ENCODE measurements around the gene STK10. TPM values are rescaled to one million over a fixed set of nuclear protein-coding genes. Genes with fewer than 3 reads are reported as not detected.
"Not testable (repeated sequence)": the region's sequence is repeated elsewhere in the genome, so short reads cannot be mapped to it uniquely, and the experiment has no call there.

The STK10 gene
- total RNA-seq: 10 to 100 TPM; 91.2 to 92.1 TPM

DNA sequence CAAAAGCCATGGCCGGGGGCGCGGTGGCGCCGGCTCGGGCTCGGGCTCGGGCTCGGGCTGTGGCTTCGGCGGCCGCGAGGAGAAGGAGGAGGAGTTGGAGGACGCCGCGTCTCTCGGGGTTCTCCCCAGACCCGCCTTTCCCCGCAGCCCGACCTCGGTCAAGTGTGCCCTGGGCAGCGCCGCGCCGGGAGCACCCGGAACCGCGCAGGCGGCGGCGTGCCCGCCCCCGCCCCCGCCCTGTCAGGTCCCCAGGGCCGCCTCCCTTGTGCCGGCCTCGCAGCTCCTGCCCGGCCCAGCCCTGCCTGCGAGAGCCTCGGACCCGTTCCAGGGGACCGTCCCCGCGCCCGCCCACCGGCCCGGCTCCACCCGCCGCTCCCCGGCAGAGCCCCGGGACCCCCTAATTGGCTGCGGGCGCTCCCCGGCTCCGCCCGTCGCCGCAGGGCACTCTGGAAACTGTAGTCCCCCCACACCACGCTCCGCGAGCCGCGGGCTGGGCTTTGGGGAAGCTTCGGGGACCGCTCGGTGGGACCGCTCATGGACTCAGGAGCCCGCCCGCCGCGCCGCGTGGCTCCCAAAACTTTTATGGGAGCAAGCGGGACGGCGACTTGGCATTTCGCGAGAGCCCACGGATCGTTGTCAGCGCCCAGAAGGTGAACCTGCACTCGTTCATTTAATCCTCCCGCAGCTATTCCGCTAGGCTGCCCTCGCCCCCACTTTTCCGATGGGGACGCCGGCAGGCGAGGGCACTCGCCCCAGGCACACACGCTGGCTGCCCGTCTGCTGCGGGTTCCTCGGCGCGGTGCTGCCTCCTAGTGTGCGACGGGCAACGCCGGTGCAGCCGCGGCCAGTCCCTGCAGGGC is at the start of gene STK10:
STK10 (minus strand) TSS at position 192 of the 860 bp plus-strand sequence; CDS start at position 10, 182 bp downstream.
- ChIA-PET POLR2A (interaction anchor here (0.6 to 3.6 kb wide), 4 partner anchors 14 to 95 kb away, joined by 3 to 50 read pairs (median 6); partner anchors contain the start of gene UBTD2), CTCF (interaction anchor here (0.7 to 5.9 kb wide), 24 partner anchors 9 to 276 kb away, joined by 3 to 56 read pairs (median 5); no protein-coding TSS in a partner anchor)

DNA sequence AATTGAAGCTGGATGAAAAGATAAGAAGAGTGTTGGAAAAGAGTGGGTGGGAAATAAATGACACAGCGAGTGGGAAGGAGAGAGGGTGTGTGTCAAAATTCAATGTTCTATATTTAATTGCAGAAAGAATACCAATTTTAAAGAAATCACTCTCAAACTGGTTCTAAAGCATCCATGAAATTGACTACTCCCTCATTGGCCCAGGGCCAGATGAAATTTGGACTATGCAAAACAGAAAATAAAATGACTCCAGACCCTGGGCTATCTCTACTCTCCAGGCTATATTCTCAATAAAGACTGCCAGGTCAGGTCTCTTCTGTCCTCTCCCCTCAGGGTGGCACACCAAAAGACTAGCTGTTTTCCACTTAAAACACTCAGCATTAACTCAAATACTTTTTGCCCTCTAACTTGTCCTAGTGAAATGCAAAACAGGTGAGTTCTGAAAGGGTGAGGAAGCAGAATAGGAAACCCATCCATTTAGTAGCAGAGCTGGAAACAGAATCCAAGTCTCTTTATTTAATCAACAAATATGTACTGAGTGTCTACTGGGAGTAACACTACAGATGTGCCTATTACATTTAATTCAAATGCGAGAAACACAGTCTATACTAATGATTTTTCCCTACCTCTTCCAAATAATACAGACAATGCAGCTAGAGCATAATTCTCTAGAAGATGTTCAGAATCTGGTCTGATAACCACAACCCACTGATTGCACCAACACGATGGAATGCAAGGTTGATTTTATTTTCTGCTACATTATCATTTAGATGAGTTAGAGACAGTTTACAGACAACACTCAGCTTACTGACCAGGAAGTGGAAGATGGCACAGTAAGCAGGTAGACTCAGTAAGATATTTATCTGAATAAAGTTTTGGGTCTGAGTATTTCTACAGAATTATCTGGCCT is 48.1 kb upstream of the STK10 start:
- POLR2A ChIA-PET: no interaction called here
- CTCF ChIA-PET: interaction anchor here (0.7 kb wide), 1 partner anchor 200 kb away, joined by 3 read pairs; no protein-coding TSS in a partner anchor

DNA sequence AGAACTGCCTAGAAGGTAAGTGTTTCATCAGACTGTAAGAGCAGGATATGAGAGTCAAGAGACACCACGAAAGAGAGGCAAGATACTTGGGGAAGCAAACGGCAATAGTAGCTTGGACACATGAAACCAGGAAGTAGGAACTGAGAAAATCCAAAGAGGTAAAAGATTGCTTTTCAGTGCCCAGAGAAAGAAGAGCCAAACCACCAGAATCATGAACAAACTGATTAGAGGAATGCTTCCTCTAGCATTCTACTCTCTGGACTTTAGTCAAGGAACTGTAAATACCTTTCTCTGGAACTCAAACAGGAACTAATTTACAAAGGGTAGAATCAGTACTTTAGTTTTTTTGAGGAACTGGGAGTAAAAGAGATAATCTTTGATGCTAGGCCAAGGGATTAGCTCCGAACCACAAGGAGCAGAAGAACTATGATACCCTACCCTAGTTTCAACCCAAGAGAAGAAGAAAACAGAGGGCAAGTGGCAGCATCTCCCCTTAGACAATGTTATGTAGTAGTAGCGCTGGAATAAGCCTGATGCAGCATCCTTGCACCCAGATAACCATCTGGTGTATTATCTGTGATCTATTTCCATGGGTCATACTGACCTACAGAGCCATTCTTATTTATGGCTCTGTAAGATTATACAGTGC is 47.2 kb upstream of the STK10 start:
- CTCF ChIA-PET: no interaction called here

DNA sequence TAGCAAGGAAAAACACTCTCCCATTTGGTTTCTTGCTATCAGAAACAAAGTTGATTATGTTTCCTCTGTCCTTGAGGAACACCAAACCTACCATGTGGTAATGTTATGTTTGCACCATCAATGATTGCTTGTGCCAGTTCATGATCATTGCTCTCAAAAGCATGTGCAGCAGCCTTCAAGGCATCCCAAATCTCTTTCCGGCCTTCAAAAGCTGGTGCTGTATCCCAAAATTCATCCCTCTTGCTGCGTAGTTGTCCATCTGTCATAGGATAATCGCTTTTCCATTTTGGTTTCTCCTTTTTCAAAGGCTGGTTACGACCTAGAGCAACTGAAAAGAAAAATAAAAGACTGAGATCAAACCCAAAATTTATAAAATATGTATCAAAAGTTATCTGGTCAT is 46.0 kb upstream of the STK10 start:
- POLR2A ChIA-PET: no interaction called here
- CTCF ChIA-PET: no interaction called here

More for the DNA sequence above, 47.2 kb upstream of the STK10 start:
- POLR2A ChIA-PET: no interaction called here

GRCh38 chr5:172229904-172230303 is 41.9 kb upstream of the STK10 start:
- CTCF ChIA-PET: interaction anchor here (1.0 to 1.2 kb wide), 2 partner anchors 14 to 53 kb away, joined by 3 to 4 read pairs; partner anchors contain the start of gene UBTD2
- POLR2A ChIA-PET: no interaction called here

GRCh38 chr5:172224996-172225395 is 37.0 kb upstream of the STK10 start:
- CTCF ChIA-PET: interaction anchor here (0.6 to 1.5 kb wide), 2 partner anchors 36 to 70 kb away, joined by 3 to 8 read pairs; partner anchors contain the start of gene STK10
- POLR2A ChIA-PET: no interaction called here

- CTCF ChIA-PET: interaction anchor here (0.6 to 1.5 kb wide), 8 partner anchors 32 to 237 kb away, joined by 3 to 8 read pairs (median 4); partner anchors contain the start of gene STK10
Measured at GRCh38 chr5:172223901-172224873, 36.2 kb upstream of the STK10 start.

DNA sequence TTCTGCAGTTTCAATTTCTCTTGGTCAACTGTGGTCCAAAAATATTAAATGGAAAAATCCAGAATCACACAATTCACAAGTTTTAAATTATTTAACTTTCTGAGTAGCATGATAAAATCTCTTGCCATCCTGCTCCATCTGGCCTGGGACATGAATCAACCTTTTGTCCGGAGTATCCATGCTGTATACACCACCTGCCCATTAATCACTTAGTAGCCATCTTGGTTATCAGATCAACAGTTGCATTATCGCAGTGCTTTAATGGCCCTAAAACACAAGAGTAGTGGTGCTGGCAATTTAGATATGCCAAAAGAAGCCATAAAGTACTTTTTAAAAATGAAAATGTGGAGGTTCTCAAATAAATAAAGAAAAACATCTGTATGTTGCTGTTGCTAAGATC is 31.3 kb upstream of the STK10 start:
- ChIA-PET CTCF (interaction anchor here (0.6 kb wide), 1 partner anchor 24 kb away, joined by 3 read pairs; no protein-coding TSS in a partner anchor), POLR2A (no interaction called here)

More at GRCh38 chr5:172223901-172224873, 36.2 kb upstream of the STK10 start:
- POLR2A ChIA-PET: interaction anchor here (0.5 to 1.3 kb wide), 8 partner anchors 49 to 811 kb away, joined by 3 to 8 read pairs (median 4); no protein-coding TSS in a partner anchor

GRCh38 chr5:172216345-172216744 is 28.3 kb upstream of the STK10 start:
- CTCF ChIA-PET: no interaction called here
- POLR2A ChIA-PET: no interaction called here

DNA sequence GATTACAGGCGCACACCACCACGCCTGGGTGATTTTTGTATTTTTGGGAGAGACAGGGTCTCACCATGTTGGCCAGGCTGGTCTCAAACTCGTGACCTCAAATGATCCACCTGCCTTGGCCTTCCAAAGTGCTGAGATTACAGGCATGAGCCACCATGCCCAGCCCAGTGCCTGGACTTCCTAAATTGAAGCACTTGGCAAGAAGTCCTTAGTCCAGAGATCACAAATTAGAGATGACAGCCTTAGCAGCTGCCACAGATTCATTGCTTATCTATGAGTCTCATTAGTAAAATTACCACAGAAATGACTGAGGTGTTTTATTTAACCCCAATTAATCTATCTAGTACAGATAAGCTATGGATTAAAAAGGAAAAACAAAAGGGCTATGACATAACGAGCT is 25.1 kb upstream of the STK10 start:
- ChIA-PET POLR2A (no interaction called here), CTCF (no interaction called here)

- POLR2A ChIA-PET: no interaction called here
- CTCF ChIA-PET: interaction anchor here (1.4 to 1.5 kb wide), 2 partner anchors 14 to 23 kb away, joined by 3 read pairs; partner anchors contain the start of gene STK10
Measured at GRCh38 chr5:172211676-172212075, 23.7 kb upstream of the STK10 start.

- POLR2A ChIA-PET: no interaction called here
- CTCF ChIA-PET: interaction anchor here (0.9 kb wide), 1 partner anchor 21 kb away, joined by 3 read pairs; no protein-coding TSS in a partner anchor
Measured at GRCh38 chr5:172209714-172210113, 21.7 kb upstream of the STK10 start.

DNA sequence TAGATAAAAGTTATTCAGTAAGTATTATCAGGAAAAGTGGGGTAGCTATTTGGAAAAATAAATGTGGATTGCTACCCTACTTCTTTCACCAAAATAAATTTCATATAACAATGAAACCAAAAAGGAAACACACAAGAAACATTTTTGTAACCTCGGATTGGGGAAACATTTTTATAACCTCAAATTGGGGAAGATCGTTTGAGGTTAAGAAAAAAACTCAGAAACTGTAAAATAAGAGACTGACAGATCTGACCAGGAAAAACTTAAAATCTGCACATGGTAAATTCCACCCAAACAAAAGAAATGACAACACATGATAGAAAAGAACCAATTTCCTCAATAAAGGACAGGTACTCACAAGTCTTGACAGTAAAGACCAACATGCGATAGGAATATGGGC is 19.5 kb upstream of the STK10 start:
- POLR2A ChIA-PET: interaction anchor here (0.6 kb wide), 1 partner anchor 163 kb away, joined by 4 read pairs; no protein-coding TSS in a partner anchor
- CTCF ChIA-PET: no interaction called here

DNA sequence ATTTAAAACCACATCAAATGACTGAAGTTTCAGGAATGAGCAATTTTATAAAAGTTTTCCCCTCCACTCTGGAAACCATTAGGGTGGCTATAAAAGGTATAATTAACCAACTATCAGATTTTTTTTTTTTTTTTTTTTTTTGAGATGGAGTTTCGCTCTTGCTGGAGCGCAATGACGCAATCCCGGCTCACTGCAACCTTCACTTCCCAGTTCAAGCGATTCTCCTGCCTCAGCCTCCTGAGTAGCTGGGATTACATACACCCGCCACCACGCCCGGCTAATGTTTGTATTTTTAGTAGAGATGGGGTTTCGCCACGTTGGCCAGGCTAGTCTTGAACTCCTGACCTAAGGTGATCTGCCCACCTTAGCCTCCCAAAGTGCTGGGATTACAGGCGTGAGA is 18.0 kb upstream of the STK10 start:
- CTCF ChIA-PET: interaction anchor here (0.7 kb wide), 1 partner anchor 105 kb away, joined by 3 read pairs; no protein-coding TSS in a partner anchor
- POLR2A ChIA-PET: not testable (repeated sequence)

DNA sequence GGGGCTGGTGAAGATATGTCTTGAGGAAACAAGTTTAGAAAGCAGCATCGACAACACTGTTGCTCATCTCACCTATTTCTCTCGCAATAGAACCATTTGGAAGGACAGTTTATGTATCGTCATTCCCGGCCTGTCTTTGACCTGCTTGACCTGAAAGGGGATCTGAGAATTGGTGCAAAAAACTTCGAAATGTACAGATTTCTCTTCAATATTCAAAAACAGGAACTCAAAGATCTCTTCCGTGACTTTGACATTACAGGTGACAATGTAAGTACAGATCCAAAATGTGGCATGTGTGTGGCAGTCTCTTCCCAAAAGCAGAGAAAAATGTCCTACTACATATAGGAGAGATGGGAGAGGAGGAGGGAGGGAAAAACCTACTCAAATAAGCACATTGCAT is 12.5 kb upstream of the STK10 start:
- ChIA-PET POLR2A (interaction anchor here (0.6 kb wide), 1 partner anchor 79 kb away, joined by 6 read pairs; no protein-coding TSS in a partner anchor), CTCF (interaction anchor here (1.4 kb wide), 1 partner anchor 14 kb away, joined by 4 read pairs; no protein-coding TSS in a partner anchor)

DNA sequence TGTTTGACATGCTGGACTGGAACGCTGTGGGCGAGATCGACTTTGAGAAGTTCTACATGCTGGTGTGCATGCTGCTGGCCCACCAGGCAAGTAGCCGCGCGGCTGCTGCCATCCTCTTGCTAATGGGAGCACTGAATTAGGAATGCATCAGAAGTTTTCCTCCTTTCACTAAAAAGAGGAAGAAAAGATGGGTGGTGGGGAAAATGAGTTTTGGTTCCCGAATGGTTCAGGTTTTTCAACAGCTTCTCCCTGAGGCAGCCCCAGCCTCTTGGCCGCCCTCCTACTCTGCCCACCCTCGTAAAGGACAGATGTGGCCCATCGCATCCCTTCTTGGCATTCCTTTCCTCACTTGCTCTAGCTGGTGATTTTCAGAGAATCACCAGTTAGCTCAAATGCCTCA is 11.4 kb upstream of the STK10 start:
- ChIA-PET CTCF (interaction anchor here (0.7 to 1.4 kb wide), 3 partner anchors 11 to 45 kb away, joined by 3 to 4 read pairs (median 3); partner anchors contain the start of gene STK10), POLR2A (no interaction called here)

DNA sequence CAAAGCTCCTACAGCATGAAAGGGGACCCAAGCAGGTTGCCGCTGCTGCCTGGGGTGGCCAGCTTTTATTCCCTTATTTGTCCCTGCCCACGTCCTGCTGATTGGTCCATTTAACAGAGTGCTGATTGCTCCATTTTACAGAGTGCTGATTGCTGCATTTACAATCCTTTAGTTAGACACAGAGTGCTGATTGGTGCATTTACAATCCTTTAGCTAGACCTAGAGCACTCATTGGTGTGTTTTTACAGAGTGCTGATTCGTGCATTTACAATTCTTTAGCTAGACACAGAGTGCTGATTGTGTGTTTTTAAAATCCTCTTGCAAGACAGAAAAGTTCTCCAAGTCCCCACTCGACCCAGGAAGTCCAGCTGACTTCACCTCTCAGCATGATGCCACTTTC is 9.8 kb upstream of the STK10 start:
- POLR2A ChIA-PET: not testable (repeated sequence)

More for the DNA sequence above, 9.8 kb upstream of the STK10 start:
- CTCF ChIA-PET: interaction anchor here (1.3 kb wide), 2 partner anchors 9 to 14 kb away, joined by 3 read pairs; partner anchors contain the start of gene STK10

Data from activated CD8-positive, alpha-beta memory T cell treated with anti-CD3 and anti-CD28 coated beads for 36 hours (primary cell).